Measurements from ENCODE around the gene IL3RA. TPM values are rescaled to one million over a fixed set of nuclear protein-coding genes. Genes with fewer than 3 reads are reported as not detected.
"Not testable (repeated sequence)": the region's sequence is repeated elsewhere in the genome, so short reads cannot be mapped to it uniquely, and the experiment has no call there.

The IL3RA gene
- total RNA-seq, 2 experiments from 2014 or later, result 2.8 to 3.1 TPM

GRCh38 chrX:1351981-1352714, 15.6 kb downstream of the IL3RA start:
- no peaks in the 10 kb centered on the region for H3K27me3 Mint-ChIP-seq
- no peak overlapping the region for H3K4me3 Mint-ChIP-seq
- CTCF ChIA-PET, result no interaction called here
- ATAC-seq (no peak), DNase-seq (no peak)
- no peak overlapping the region for H3K27ac Mint-ChIP-seq
- no peaks in the 10 kb centered on the region for H3K9me3 Mint-ChIP-seq (ENCODE audit: low read depth)
- peaks cover 5% of the 10 kb centered on the region for H3K36me3 Mint-ChIP-seq
- H3K4me1 Mint-ChIP-seq, result peaks cover 4% of the 10 kb centered on the region

- Mint-ChIP-seq H3K4me3 (no peak overlapping the region), H3K36me3 (peaks cover 16% of the 10 kb centered on the region), H3K27ac (no peak overlapping the region), H3K27me3 (no peaks in the 10 kb centered on the region), H3K4me1 (peaks cover 4% of the 10 kb centered on the region), H3K9me3 (ENCODE audit: low read depth) (no peaks in the 10 kb centered on the region)
- no peak for ATAC-seq
- DNase-seq, result no peak
- CTCF ChIA-PET, result no interaction called here
Measured at GRCh38 chrX:1354036-1355019, 17.7 kb downstream of the IL3RA start.

- peaks cover 22% of the 10 kb centered on the region for H3K36me3 Mint-ChIP-seq
- no peaks in the 10 kb centered on the region for H3K27me3 Mint-ChIP-seq
- H3K9me3 Mint-ChIP-seq (ENCODE audit: low read depth), result no peaks in the 10 kb centered on the region
- DNase-seq (no peak), ATAC-seq (peak; percentile 39)
- H3K4me1 Mint-ChIP-seq, result peaks cover 4% of the 10 kb centered on the region
- no peak overlapping the region for H3K4me3 Mint-ChIP-seq
- H3K27ac Mint-ChIP-seq, result no peak overlapping the region
- CTCF ChIA-PET, result no interaction called here
Measured at GRCh38 chrX:1355131-1356046, 18.8 kb downstream of the IL3RA start.

- CTCF ChIA-PET, result no interaction called here
- ATAC-seq (no peak), DNase-seq (no peak)
- H3K4me3 Mint-ChIP-seq, result no peak overlapping the region
- peaks cover 23% of the 10 kb centered on the region for H3K36me3 Mint-ChIP-seq
- no peak overlapping the region for H3K27ac Mint-ChIP-seq
- H3K9me3 Mint-ChIP-seq (ENCODE audit: low read depth), result no peaks in the 10 kb centered on the region
- no peaks in the 10 kb centered on the region for H3K27me3 Mint-ChIP-seq
- H3K4me1 Mint-ChIP-seq, result peaks cover 4% of the 10 kb centered on the region
Measured at GRCh38 chrX:1357993-1358392, 21.4 kb downstream of the IL3RA start.

- ATAC-seq (no peak), DNase-seq (no peak)
- Mint-ChIP-seq H3K27me3 (no peaks in the 10 kb centered on the region), H3K36me3 (peaks cover 23% of the 10 kb centered on the region), H3K9me3 (ENCODE audit: low read depth) (no peaks in the 10 kb centered on the region), H3K27ac (no peak overlapping the region), H3K4me3 (no peak overlapping the region), H3K4me1 (peaks cover 4% of the 10 kb centered on the region)
- CTCF ChIA-PET, result no interaction called here
Measured at GRCh38 chrX:1358793-1359476, 22.4 kb downstream of the IL3RA start.

- DNase-seq (no peak), ATAC-seq (no peak)
- peaks cover 23% of the 10 kb centered on the region for H3K36me3 Mint-ChIP-seq
- CTCF ChIA-PET, result no interaction called here
- no peaks in the 10 kb centered on the region for H3K9me3 Mint-ChIP-seq (ENCODE audit: low read depth)
- H3K4me3 Mint-ChIP-seq, result no peak overlapping the region
- no peaks in the 10 kb centered on the region for H3K27me3 Mint-ChIP-seq
- H3K4me1 Mint-ChIP-seq, result peaks cover 2% of the 10 kb centered on the region
- H3K27ac Mint-ChIP-seq, result no peak overlapping the region
Measured at GRCh38 chrX:1359477-1359873, 22.9 kb downstream of the IL3RA start.

- no peaks in the 10 kb centered on the region for H3K27me3 Mint-ChIP-seq
- H3K4me1 Mint-ChIP-seq, result peaks cover 2% of the 10 kb centered on the region
Measured at GRCh38 chrX:1360171-1360570, 23.6 kb downstream of the IL3RA start.

GRCh38 chrX:1361275-1361674, 24.7 kb downstream of the IL3RA start:
- Mint-ChIP-seq H3K4me1 (no peaks in the 10 kb centered on the region), H3K36me3 (peaks cover 24% of the 10 kb centered on the region), H3K27me3 (no peaks in the 10 kb centered on the region), H3K4me3 (no peak overlapping the region), H3K9me3 (ENCODE audit: low read depth) (no peaks in the 10 kb centered on the region), H3K27ac (no peak overlapping the region)
- ATAC-seq, result no peak
- DNase-seq, result no peak
- CTCF ChIA-PET, result no interaction called here

More at GRCh38 chrX:1360171-1360570, 23.6 kb downstream of the IL3RA start:
- H3K4me3 Mint-ChIP-seq, result no peak overlapping the region
- CTCF ChIA-PET, result no interaction called here
- peaks cover 26% of the 10 kb centered on the region for H3K36me3 Mint-ChIP-seq
- ATAC-seq (no peak), DNase-seq (no peak)
- H3K27ac Mint-ChIP-seq, result no peak overlapping the region
- H3K9me3 Mint-ChIP-seq (ENCODE audit: low read depth), result no peaks in the 10 kb centered on the region

GRCh38 chrX:1361910-1362309, 25.3 kb downstream of the IL3RA start:
- H3K4me1 Mint-ChIP-seq, result no peaks in the 10 kb centered on the region

GRCh38 chrX:1366363-1366762, 29.8 kb downstream of the IL3RA start:
- DNase-seq; H3K27ac Mint-ChIP-seq; H3K4me1 Mint-ChIP-seq; ATAC-seq; H3K4me3 Mint-ChIP-seq; H3K27me3 Mint-ChIP-seq; CTCF ChIA-PET; H3K9me3 Mint-ChIP-seq (ENCODE audit: low read depth): not testable (repeated sequence)
- peaks cover 12% of the 10 kb centered on the region for H3K36me3 Mint-ChIP-seq

More at GRCh38 chrX:1361910-1362309, 25.3 kb downstream of the IL3RA start:
- DNase-seq (no peak), ATAC-seq (no peak)
- CTCF ChIA-PET, result no interaction called here
- Mint-ChIP-seq H3K36me3 (peaks cover 24% of the 10 kb centered on the region), H3K27me3 (no peaks in the 10 kb centered on the region), H3K4me3 (no peak overlapping the region), H3K27ac (peak overlapping the region; percentile 4), H3K9me3 (ENCODE audit: low read depth) (no peaks in the 10 kb centered on the region)

GRCh38 chrX:1368385-1368698, 31.8 kb downstream of the IL3RA start:
- DNase-seq (no peak), ATAC-seq (no peak)
- Mint-ChIP-seq H3K27ac (no peak overlapping the region), H3K4me3 (no peak overlapping the region), H3K36me3 (peaks cover 9% of the 10 kb centered on the region), H3K9me3 (ENCODE audit: low read depth) (no peaks in the 10 kb centered on the region), H3K27me3 (no peaks in the 10 kb centered on the region), H3K4me1 (peaks cover 6% of the 10 kb centered on the region)
- CTCF ChIA-PET, result no interaction called here

GRCh38 chrX:1378306-1378759, 41.7 kb downstream of the IL3RA start:
- peaks cover 2% of the 10 kb centered on the region for H3K36me3 Mint-ChIP-seq
- H3K27me3 Mint-ChIP-seq, result no peaks in the 10 kb centered on the region
- no peaks in the 10 kb centered on the region for H3K9me3 Mint-ChIP-seq (ENCODE audit: low read depth)
- CTCF ChIA-PET, result no interaction called here
- H3K4me3 Mint-ChIP-seq, result no peak overlapping the region
- ATAC-seq (no peak), DNase-seq (no peak)
- H3K27ac Mint-ChIP-seq, result no peak overlapping the region
- no peaks in the 10 kb centered on the region for H3K4me1 Mint-ChIP-seq

Data from activated CD8-positive, alpha-beta memory T cell treated with anti-CD3 and anti-CD28 coated beads, Interleukin-2, amount 10 ng/mL, durations not matched to agents 7 days and 5 days (primary cell).